GM19463 (cell line): ENCODE measurements around the gene LIMS2.

Experiments used
- ATAC-seq: cut with Tn5 transposase; IDR thresholded peaks from one replicate; pipeline ENCODE4 v1.9.1; 2021; ENCODE audit warnings: mild to moderate bottlenecking, moderate library complexity; ENCODE audit not compliant: unreplicated experiment

Gene LIMS2

DNA sequence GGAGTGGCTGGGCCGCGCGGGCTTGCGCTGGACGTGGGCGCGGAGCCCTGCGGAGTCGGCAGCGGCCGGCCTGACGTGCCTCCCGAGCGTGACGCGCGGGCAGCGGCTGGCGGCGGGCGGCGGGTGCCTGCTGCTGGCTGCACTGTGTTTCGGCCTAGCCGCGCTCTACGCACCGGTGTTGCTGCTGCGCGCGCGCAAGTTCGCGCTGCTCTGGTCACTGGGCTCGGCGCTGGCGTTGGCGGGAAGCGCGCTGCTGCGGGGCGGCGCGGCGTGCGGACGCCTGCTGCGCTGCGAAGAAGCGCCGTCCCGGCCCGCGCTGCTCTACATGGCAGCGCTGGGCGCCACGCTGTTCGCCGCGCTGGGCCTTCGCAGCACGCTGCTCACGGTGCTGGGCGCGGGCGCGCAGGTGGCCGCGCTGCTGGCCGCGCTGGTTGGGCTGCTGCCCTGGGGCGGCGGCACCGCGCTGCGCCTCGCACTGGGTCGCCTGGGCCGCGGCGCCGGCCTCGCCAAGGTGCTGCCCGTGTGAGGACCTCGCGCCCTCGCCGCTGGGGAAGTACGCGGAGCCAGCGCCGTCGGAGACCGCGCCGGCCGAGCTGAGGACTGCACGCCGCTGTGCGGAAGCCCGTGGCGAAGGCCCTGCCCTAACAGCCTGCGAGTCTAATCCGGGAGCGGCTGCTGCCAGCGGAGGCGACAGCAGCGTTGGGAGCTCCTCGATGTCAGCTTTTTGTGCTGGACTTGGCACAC lies 26.5 kb upstream of the LIMS2 start:
- ATAC-seq, result peak; percentile 41

DNA sequence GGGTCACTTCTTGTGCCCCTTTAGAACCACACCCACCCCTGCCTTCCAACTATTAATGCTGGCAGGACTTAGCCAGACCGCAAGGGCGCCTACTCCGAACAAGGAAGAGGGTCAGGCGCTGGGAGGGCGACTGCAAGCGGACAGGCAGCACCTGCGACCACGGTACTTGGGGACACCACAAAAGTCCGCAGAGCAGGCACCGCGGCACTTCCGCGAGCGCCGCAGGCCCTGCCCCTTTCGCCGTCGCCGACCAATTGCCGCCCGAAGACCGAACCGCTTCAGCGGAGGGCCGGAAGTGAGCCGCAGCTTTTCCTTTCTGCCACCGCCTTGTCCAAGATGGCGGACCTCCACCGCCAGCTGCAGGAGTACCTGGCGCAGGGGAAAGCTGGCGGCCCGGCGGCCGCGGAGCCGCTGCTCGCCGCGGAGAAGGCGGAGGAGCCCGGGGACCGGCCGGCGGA lies 25.9 kb upstream of the LIMS2 start, which contains the start of gene SFT2D3:
TSS of gene SFT2D3 (plus strand) at position 305 of the 458 bp plus-strand sequence. CDS start at position 337, 32 bp downstream.
- peak; percentile 59 for ATAC-seq

DNA sequence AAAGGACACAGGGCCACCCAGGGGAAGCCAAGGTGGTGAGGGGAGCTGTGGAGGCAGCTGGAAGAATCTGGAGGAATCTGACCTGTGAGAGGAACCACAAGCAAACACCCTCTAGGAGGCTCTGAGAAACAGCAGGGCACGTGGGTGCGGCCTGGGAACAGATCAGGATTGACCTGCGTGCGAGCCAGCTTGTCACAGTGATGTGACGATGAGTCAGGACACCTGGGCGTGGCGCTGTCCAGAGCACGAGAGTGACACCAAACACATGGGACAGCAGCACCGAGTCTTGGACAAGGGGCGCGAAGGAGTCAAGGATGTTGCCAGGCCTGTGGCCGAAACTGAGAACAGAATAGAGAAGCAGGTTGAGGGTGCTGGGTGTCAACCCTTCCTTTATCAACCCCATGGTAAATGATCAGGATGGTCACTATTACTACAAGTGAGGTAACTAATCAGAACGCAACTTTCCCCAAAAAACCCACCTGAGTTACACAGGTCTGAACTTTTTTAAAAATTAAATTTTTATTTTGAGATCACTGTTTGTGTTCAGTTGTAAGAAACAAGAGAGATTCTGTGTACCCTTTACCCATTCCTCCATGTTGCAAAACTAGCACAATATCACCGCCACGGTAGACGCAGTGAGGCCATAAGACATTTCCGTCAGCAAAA lies 25.3 kb upstream of the LIMS2 start:
- ATAC-seq, result peak; percentile 63

DNA sequence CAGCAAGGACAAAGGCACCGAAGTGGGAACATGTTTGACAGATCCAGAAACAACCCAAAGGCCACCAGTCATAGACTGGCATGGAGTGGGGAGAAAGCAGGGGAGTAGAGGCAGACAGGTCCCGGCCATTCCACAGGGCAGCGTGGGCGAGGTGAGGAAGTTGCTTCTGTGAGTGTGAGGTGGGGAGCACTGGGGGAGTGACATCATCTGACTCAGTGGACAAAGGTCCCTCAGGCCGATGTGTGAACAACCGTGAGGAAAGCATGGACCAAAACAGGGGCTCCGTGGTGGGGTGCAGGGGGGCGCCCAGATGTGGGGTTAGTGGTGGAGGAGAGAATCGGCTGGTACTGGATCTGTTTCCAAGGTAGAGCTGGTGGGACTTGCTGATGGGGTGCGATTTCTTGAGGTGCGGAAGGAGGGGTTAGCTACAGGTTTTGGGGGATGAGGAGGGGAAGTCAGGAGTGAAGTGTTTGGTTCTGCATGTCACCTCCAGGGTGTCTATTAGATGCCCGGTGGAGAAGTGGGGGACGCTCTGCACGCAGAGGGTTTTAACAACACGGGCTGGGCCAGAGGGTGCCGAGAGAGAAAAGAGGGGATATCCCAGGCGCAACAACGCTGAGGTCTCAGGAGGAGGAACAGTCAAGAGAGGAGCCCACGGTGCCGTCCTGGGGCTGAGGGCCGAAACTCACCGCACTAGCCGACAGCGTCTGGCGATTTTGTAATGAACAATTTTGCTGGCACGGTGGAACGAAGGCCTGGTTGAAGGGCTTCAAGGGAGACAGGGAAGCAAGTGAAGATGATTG lies 23.4 kb upstream of the LIMS2 start:
- ATAC-seq, result no peak

- no peak for ATAC-seq
These were observed 22.3 kb upstream of the LIMS2 start for GRCh38 chr2:127697482-127698180.

DNA sequence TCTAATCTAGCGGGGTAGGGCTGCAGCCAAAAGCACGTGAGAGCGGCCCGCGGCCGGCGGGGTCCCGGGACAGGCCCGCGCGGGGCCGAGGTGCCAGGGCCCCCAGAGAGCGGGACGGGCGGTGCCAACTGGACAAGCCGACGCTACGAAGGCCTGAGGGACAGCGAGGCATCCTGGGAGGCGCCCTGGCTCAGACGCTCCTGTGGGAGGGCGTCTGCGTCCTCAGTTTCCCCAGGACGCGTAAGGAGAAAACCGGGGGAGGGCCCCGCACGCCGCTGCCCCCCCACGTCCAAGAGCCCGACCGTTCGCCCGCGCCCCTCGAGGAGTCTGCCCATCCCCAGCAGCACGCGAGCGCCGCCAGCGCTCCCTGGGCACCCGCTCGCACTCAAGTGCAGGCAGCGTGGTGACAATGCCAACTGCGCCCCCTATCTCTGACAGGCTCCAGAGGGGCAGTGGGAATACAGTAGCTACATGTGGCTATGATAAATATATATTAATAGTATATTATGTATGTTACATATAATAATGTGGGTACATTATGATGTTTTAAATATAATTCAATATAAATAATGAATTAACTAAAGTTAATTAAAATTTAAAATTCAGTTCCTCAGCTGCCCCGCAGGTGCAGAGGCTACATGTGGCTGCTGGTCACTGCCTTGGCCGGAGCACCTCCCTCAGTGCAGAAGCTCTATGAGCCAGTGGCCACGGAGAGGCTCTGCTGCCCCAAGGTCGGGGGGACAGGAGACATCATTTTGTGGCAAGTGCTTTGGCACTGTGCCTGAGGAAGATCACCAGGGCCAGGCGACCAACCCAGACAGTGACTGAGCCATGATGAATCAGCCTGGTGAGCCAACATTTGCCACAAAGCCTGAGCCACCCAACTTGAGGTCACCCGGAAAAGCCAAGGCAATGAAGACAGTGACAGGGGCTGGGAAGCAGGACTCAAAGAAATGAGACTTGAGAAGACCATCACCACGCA lies 20.5 kb upstream of the LIMS2 start:
- ATAC-seq, result no peak

DNA sequence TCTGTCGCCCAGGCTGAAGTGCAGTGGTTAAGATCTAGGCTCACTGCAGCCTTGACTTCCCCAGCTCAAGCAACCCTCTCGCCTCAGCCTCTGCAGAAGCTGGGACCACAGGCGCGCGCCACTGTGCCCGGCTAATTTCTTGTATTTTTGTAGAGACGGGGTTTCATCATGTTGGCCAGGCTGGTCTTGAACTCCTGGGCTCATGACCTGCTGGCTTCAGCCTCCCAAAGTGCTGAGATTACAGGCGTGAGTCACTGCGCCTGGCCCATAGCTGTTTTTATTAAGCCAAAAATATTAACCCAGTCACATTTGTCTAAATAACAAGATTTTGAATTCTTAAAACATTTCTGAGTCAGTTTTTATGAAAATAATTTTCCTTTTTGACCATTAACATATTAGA lies 19.7 kb upstream of the LIMS2 start:
- ATAC-seq, result no peak

DNA sequence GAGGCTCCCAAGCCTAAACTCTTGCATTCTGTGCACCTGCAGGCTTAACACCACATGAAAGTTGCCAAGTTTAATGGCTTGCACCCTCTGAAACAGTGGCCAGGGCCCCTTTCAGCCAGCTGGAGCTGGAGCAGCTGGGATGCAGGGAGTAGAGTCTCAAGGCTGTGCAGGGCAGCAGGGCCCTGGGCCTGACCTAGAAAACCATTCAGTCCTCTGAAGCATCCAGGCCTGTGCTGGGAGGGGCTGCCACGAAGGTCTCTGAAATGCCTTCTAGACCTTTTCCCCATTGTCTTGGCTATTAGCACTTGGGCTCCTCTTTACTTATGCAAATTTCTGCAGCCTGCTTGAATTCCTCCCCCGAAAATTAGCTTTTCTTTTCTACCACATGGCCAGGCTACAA lies 15.4 kb upstream of the LIMS2 start:
- ATAC-seq, result no peak

DNA sequence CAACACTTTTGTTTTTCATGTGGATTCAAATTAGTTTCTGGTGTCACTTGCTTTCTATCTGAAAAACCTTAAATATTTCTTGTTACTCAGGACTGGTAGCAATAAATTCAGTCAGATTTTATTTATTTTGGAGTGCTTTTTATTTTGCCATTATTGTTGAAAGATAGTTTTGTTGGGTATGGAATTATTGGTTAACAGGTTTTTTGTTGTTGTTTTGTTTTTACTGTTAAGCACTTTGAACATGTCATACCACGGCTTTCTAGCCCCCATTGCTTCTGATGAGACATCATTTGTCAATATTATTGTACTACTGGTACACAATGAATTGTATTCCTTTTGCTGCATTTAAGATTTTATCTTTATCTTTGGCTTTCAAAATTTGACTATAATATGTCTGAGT lies 13.1 kb upstream of the LIMS2 start:
- ATAC-seq, result no peak

DNA sequence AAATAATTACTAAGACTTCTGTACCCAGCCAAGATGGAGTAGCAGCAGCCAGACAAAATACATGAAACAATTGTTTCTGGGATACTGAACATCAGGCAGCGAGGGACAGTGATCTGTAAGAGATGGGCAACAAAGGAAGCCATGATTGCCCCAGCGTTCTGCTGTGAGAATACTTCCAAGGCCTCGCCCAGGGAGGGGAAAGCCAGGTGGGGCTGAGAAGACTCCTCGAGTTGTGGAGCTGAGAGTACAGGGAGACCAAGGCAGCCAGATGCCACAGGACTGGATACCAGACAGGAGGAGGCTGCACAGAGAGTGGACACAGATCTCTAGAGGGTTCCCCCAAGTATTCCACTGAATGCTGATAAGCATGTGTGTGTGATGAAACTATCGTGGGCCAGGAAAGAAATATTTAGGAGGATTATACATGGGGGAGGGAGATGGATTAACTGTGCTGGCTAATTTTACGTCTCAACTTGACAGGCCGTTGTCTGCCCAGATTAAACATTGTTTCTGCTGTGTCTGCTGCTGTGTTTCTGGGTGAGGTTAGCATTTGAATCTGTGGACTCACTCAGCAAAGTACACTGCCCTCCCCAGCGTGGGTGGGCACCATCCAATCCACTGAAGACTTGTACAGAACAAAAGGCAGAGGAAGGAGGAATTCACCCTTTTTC lies 10.2 kb upstream of the LIMS2 start:
- no peak for ATAC-seq

DNA sequence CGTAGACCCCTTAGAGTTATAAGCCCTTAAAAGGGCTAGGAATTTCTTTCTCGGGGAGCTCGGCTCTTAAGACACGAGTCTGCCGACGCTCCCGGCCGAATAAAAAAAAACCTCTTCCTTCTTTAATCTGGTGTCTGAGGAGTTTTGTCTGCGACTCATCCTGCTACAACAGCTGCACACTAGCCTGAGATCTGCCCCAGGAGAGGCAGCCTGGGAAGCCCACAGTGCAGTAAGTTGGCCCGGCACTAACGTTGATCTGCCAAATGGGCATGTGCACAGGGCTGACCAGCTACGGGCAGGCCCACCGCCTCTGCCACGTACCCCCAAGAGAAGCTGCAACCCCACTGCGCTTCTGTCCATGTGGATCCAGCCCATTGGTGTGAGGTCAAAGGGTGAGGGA lies 8.4 kb upstream of the LIMS2 start:
- no peak for ATAC-seq

GRCh38 chr2:127683056-127683455 lies 7.7 kb upstream of the LIMS2 start:
- no peak for ATAC-seq

DNA sequence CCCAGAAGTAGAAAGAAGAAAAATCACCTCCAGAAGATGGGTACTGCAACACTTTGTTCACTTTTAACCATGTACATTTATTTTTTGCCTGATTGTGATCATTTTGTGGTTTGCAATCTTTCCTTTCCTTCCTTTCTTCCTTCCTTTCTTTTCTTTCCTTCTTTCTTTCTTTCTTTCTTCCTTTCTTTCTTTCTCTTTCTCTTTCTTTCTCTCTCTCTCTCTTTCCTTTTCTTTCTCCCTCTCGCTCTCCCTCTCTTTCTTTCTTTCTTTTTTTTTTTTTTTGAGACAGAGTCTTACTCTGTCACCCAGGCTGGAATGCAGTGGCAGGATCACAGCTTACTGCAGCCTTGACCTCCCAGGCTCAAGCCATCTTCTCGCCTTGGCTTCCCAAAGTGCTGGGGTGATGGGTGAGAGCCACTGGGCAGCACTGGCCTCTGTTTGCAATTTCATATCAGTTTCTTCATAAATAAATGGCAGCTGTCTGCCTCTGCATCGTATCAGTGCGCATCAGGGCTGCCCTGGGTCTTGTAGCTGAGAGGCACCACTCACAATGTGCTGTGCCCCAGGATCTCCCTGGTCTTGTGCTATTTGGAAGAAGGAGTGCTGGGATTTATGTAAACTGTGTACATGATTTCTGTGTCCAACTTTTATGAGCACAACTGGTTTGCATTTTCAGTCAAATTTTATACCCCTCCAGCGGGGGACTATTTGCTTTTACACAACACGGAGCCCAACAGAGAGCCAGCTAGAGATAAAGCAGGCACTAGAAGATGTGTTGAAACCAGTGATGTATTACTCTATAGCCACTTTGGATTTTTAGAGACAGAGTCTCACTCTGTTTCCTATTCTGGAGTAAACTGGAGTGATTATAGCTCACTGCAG lies 6.9 kb upstream of the LIMS2 start:
- no peak for ATAC-seq

DNA sequence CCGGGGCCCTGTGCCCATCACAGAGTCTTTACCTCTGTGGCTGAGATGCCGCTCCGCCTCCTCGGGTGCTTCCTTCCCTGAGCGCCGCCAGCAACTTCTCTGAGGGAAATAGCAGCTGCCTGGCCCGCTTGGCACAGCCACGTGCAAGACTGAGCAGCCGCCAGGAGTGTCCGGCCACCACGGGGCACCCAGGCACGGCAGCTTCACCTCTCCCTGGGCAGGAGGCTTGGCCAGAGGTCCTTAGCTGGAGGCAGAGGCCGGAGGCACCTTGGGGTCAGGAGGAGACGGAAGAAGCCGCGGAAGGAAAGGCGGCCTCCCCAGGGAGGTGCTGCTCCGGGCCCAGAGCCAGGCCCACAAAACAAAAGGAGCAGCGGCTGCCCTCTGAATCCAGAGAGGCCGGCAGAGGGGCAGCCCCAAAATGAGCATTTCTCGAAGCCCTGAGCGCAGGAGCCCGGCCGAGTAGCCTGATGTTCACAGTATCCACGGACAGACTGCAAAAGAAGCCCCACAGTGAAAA lies 6.0 kb upstream of the LIMS2 start:
- no peak for ATAC-seq

- no peak for ATAC-seq
These were observed 5.5 kb upstream of the LIMS2 start for GRCh38 chr2:127680706-127681287.

DNA sequence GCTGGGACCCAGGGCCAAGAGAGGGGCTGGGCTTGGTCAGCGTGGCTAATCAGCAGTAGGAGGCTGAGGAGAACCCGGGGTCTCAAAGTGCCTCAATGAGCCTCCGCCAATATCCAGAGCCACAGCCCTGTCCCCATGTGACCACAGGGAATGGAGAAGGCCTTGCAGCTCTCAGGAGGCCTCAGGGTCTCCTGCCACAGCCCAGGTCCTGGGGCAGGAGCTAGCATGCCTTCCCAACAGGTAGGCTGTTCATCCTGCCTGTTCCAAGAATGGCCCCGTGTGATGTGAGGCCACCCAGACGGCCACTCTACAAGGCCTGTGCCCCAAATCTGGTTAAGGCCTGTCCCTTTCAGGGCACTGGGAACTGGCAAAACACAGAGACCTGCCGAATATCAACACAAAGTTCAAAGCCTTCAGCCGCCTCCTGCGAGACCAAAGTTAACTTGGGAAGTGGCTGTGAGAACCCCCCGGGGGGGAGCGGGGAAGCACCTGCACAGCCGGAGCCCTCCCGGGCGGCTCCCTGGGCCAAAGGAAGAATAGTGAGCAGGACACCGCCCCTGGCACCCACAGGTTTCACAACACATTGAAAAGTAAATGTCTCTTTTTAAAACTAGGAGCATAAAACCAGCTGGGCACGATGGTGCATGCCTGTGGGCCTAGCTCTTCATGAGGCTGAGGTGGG lies 4.5 kb upstream of the LIMS2 start:
- no peak for ATAC-seq

- ATAC-seq, result no peak
These were observed 3.7 kb upstream of the LIMS2 start for GRCh38 chr2:127678991-127679390.
